Activated effector memory CD4-positive, alpha-beta T cell treated with anti-CD3 and anti-CD28 coated beads, Interleukin-2, amount 50 U/mL, for 16 hours (primary cell): Measurements from ENCODE around the gene ABCB8.
"Not testable (repeated sequence)": the region's sequence is repeated elsewhere in the genome, so short reads cannot be mapped to it uniquely, and the experiment has no call there.

ENCODE experiments used
- DNase-seq: peaks from one replicate; pipeline ENCODE4 v3.0.0-alpha.2; 2020

Gene ABCB8

GRCh38 chr7:151016505-151016904 is 11.7 kb upstream of the ABCB8 start:
- DNase-seq: no peak

DNA sequence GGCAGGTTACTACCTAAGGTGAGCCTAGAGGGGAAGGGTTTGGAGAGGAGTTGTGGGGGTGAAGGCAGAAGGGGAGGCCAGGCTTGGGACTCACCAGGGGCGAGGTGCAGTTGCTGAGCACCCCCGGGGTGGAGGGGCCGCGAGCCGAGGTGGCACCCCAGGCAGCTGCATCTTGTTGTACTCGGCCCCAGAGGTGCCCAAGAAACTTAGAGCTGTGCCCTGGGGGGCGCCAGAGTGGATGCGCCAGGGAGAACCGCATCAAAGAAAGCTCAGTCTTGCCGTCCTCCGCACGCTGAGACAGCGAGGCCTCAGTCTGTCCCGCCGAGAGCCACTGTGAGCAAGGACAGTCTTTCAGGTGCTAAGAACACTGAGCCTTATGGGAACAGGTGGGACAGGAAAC is 11.3 kb upstream of the ABCB8 start:
- DNase-seq: no peak

GRCh38 chr7:151017370-151017952 is 10.8 kb upstream of the ABCB8 start:
- no peak for DNase-seq

- DNase-seq: peak; percentile 93
Observed at GRCh38 chr7:151017953-151018420, 10.3 kb upstream of the ABCB8 start.

- DNase-seq: peak; percentile 76
Observed at GRCh38 chr7:151018421-151019129, 9.7 kb upstream of the ABCB8 start.

DNA sequence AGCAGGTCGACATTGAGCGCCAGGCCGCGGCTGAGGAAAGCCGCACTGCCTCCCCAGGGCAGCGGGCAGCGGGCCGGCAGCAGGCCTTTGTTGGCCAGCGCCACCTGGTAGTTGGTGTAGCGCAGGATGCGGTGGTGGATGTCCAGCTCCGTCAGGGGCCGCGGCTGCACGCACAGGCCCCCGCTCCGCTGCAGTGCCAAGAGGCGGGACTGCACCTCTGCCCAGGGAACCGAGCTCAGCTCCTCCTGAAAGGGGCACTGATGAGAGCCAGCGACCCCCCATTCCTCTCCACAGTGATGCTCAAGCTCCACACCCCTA is 9.2 kb upstream of the ABCB8 start:
- no peak for DNase-seq

- DNase-seq: no peak
Observed at GRCh38 chr7:151020231-151020630, 8.0 kb upstream of the ABCB8 start.

DNA sequence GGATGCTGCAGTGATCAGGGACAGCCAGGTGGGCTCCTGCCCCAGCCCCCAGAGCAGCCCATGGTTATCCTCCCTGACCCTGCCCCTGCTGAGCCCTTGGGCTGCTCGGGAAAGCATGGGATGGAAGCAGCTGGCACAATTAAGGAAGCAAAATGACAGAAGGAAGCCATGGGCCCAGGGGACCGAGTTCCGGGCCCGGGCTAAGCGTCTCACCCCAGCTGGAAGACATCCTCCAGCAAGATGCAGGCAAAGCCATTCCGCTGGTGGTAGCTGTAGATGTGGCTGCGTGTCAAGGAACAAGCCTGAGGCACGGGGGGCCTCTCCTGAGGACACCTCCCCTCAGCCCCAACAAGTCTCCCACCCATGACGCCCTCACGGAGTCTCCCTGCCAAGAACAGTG is 5.0 kb upstream of the ABCB8 start:
- no peak for DNase-seq

GRCh38 chr7:151024435-151025056 is 3.7 kb upstream of the ABCB8 start, which contains the start of gene ATG9B:
ATG9B (minus strand) TSS chr7:151024494; CDS start chr7:151024423, 71 bp downstream.
- DNase-seq: no peak

- DNase-seq: no peak
Observed at GRCh38 chr7:151025924-151026671, 2.2 kb upstream of the ABCB8 start.

DNA sequence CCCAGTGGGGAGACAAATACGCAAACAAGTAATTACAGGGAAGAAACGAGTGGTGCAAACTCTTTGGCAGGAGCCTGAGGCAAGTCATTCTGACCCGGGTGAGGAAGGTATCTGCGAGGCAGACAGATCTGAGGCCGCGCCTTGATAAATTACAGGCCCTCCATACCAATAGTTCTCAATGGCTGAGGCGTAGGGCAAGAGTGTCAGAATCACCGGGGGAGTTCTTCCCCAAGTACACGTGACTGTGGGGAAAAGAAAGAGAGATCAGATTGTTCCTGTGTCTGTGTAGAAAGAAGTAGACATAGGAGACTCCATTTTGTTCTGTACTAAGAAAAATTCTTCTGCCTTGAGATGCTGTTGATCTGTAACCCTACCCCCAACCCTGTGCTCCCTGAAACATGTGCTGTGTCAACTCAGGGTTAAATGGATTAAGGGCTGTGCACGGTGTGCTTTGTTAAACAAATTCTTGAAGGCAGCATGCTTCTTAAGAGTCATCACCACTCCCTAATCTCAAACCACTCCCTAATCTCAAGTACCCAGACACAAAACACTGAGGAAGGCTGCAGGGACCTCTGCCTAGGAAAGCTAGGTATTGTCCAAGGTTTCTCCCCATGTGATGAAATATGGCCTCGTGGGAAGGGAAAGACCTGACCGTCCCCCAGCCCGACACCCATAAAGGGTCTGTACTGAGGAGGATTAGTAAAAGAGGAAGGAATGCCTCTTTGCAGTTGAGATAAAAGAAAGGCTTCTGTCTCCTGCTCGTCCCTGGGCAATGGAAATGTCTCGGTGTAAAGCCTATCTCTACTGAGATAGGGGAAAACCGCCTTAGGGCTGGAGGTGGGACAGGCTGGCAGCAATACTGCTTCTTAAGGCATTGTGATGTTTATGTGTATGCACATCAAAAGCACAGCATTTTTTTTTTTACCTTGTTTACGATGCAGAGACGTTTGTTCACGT is 1.2 kb upstream of the ABCB8 start:
- DNase-seq: not testable (repeated sequence)

DNA sequence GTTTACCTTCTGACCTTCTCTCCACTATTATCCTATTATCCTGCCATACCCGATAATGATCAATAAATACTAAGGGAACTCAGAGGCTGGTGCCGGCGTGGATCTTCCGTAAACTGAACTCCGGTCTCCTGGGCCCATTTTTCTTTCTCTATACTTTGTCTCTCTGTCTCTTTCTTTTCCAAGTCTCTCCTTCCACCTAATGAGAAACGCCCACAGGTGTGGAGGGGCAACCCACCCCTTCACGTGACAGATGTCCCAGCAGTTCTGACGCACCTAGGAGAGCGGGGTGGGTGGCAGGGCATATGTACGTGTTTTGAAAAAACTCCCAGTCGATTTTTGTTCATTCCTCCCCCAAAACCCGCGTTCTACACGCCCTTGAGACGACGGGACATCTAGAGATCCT is 521 bp upstream of the ABCB8 start:
- DNase-seq: not testable (repeated sequence)

DNA sequence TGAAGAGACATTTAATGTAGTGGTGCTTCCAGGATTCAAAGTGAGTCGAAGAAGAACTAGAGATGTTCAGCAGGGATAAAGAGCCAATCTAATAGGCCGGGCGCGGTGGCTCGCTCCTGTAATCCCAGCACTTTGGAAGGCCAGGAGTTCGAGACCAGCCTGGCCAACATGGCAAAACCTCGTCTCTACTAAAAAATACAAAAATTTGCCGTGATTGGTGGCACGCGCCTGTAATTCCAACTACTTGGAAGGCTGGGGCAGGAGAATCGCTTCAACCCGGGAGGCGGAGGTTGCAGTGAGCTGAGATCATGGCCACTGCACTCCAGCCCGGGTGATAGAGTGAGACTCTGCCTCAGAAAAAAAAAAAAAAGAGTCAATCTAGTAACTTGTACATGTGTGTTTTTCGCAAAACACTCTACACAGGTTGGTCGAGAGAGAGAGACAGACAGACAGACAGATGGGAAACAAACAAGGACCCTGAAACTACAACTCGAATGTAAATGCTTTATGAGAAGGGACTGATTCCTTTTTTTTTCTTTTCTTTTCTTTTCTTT is 775 bp downstream of the ABCB8 start:
- no peak for DNase-seq

DNA sequence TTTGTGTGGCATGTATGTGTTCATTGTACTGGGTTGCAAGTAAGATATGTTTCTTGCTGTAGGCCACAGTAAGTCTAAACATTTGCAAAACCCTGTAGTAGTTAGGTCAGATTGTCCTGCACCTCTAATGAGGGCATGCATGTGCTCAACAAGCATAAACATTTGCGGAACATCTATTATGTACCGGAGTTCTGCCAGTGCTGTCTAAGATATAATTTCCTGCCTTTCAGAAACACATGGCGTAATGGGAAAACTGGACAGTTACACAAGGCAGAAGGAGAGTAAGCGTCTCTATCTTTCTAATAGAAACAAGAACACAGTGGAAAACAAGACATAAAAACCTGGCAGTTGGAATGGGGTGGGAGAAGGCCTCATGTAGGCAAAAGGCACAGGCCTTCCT is 2.8 kb downstream of the ABCB8 start:
- DNase-seq: no peak

GRCh38 chr7:151032936-151033863 is 5.0 kb downstream of the ABCB8 start:
- no peak for DNase-seq

- DNase-seq: no peak
Observed at GRCh38 chr7:151033864-151034249, 5.6 kb downstream of the ABCB8 start.

DNA sequence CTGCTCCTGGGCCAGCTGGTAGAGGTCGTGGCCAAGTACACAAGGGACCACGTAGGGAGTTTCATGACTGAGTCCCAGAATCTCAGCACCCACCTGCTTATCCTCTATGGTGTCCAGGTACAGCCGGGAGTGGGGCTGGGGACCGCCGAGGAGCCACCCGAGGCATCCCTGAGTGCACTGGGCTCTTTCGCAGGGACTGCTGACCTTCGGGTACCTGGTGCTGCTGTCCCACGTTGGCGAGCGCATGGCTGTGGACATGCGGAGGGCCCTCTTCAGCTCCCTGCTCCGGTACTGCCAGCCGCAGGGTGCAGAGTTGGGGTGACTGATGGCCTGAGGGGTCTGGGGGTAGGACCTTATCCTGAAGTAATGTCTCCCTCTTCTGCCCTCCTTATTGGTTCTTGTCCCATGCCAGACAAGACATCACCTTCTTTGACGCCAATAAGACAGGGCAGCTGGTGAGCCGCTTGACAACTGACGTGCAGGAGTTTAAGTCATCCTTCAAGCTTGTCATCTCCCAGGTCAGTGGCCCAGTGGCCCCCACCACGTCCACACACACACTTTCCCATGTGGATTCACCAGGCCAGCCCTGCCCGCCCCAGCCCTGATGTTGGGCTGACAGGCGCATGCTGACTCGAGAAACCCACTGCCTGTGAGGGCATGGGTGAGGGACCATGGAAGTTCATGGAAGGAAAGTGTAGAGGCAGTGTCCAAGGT is 6.2 kb downstream of the ABCB8 start:
- DNase-seq: no peak

GRCh38 chr7:151035026-151035717 is 6.9 kb downstream of the ABCB8 start:
- no peak for DNase-seq

DNA sequence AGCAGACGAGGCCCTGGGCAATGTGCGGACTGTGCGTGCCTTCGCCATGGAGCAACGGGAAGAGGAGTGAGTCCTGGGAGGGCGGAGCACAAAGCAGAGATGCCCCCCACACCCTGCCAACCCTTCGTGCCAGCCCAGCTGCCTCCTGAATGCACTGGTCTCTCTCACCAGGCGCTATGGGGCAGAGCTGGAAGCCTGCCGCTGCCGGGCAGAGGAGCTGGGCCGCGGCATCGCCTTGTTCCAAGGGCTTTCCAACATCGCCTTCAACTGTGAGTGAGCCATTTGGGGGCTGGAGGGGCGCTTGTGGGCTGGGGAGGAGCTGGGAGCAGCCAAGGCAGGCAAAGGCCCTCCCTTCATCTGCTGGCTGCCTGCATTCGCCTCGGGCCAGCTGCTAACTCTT is 7.7 kb downstream of the ABCB8 start:
- no peak for DNase-seq
